ENCODE measurements around the gene UPF2.

UPF2 gene, protein sequence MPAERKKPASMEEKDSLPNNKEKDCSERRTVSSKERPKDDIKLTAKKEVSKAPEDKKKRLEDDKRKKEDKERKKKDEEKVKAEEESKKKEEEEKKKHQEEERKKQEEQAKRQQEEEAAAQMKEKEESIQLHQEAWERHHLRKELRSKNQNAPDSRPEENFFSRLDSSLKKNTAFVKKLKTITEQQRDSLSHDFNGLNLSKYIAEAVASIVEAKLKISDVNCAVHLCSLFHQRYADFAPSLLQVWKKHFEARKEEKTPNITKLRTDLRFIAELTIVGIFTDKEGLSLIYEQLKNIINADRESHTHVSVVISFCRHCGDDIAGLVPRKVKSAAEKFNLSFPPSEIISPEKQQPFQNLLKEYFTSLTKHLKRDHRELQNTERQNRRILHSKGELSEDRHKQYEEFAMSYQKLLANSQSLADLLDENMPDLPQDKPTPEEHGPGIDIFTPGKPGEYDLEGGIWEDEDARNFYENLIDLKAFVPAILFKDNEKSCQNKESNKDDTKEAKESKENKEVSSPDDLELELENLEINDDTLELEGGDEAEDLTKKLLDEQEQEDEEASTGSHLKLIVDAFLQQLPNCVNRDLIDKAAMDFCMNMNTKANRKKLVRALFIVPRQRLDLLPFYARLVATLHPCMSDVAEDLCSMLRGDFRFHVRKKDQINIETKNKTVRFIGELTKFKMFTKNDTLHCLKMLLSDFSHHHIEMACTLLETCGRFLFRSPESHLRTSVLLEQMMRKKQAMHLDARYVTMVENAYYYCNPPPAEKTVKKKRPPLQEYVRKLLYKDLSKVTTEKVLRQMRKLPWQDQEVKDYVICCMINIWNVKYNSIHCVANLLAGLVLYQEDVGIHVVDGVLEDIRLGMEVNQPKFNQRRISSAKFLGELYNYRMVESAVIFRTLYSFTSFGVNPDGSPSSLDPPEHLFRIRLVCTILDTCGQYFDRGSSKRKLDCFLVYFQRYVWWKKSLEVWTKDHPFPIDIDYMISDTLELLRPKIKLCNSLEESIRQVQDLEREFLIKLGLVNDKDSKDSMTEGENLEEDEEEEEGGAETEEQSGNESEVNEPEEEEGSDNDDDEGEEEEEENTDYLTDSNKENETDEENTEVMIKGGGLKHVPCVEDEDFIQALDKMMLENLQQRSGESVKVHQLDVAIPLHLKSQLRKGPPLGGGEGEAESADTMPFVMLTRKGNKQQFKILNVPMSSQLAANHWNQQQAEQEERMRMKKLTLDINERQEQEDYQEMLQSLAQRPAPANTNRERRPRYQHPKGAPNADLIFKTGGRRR

DNA sequence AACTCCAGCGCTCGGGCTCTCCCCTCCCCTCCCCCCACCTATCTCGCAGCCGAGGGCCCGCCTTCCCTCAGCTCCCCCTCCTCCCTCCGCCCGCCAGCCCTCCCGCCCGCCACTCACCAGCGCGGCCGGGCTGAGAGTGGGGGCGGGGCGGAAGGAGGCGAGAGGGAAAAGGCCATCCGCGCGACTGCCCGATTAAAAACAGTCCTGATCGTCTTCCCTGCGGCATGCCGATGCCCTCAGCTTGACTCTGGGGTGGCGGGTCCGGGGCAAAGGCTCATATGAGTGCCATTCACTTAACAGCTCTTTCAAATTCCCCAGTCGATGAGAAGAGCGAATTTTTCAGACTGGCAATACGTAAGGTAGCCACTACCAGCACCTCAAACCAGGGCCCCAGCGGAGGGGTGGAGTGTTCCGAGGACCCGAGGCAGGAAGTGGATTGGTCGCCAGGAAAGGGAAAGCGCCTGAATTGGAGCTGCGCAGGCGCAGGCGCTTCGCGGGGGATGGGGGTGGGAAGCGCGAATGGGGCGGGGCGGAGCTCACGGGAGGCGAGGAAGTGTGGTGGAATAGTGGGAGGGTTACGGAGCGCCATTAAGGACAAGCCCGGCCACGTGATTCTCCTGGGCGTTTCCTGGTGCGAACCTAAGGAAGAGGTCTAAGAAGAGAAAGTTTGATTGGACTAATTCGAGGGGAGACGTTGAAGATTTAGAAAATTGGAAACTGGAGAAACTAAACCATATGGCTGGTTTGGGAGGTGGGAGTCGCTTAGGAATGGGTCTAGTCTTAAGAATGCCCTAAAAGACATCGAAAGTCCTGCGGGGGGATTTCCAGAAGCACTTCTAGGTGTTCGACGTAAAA, at the start of gene UPF2:
TSS of gene UPF2 (minus strand) at position 13 of the 855 bp plus-strand sequence. CDS start 7,386 bp downstream, outside the sequence.
- H3K9ac ChIP-seq (ENCODE audit: low read depth, low read length), result peak within 1 kb of the TSS; percentile 99
- H3K4me1 ChIP-seq (ENCODE audit: insufficient read depth, low read length), result peaks cover 30% of the 10 kb centered on the region
- H3K79me2 ChIP-seq (ENCODE audit: insufficient read depth, low read length), result peaks cover 50% of the 10 kb centered on the region
- peak within 1 kb of the TSS; percentile 77 for H3K4me2 ChIP-seq (ENCODE audit: insufficient read depth, low read length)
- TF ChIP-seq, protein P1, sequence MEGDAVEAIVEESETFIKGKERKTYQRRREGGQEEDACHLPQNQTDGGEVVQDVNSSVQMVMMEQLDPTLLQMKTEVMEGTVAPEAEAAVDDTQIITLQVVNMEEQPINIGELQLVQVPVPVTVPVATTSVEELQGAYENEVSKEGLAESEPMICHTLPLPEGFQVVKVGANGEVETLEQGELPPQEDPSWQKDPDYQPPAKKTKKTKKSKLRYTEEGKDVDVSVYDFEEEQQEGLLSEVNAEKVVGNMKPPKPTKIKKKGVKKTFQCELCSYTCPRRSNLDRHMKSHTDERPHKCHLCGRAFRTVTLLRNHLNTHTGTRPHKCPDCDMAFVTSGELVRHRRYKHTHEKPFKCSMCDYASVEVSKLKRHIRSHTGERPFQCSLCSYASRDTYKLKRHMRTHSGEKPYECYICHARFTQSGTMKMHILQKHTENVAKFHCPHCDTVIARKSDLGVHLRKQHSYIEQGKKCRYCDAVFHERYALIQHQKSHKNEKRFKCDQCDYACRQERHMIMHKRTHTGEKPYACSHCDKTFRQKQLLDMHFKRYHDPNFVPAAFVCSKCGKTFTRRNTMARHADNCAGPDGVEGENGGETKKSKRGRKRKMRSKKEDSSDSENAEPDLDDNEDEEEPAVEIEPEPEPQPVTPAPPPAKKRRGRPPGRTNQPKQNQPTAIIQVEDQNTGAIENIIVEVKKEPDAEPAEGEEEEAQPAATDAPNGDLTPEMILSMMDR (IDR thresholded peaks at IDR 0.05; ENCODE audit: borderline replicate concordance, extremely low read depth, low read length, poor library complexity, severe bottlenecking), result no peak
- TF ChIP-seq EZH2 (IDR thresholded peaks at IDR 0.05; ENCODE audit: borderline replicate concordance, low read depth, low read length, severe bottlenecking), result no peak
- H4K20me1 ChIP-seq (ENCODE audit: insufficient read depth, low read length), result peaks cover 8% of the 10 kb centered on the region; the same call in 1 of the 2 replicates
- H3K27ac ChIP-seq (ENCODE audit: low read length), result peak within 1 kb of the TSS; percentile 100
- no peaks in the 10 kb centered on the region for H3K9me3 ChIP-seq (ENCODE audit: insufficient read depth, low read length, severe bottlenecking)
- no peaks in the 10 kb centered on the region for H3K27me3 ChIP-seq (ENCODE audit: insufficient read depth, low read length, poor library complexity)
- peaks cover 6% of the 10 kb centered on the region; the same call in 1 of the 2 replicates for H3K36me3 ChIP-seq (ENCODE audit: insufficient read depth, low read length)
- ATAC-seq (ENCODE audit: insufficient read depth, low read depth) (peak; percentile 86), DNase-seq (peak; percentile 99)
- peak within 1 kb of the TSS; percentile 97 for H2AFZ ChIP-seq (ENCODE audit: low read depth, low read length)
- H3K4me3 ChIP-seq (ENCODE audit: low read depth in 1 of 2, low read length in 2 of 2), result peak within 1 kb of the TSS; percentile 87 to 93

DNA sequence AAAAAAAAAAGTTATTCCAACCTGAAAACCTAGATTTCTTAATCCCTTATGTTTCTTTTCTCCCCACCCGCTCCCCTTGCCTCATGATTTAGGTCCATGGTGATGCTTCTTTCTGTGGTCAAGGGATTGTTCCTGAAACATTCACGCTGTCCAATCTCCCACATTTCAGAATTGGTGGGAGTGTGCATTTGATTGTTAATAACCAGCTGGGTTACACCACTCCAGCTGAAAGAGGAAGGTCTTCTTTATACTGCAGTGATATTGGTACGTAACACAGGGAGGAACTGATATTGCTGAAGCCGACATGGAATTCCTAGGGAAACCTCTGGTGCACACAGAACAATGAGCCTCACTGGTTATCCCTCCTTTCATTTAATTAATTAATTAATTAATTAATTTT, 48.8 kb upstream of the UPF2 start:
- Histone ChIP-seq H3K4me1 (ENCODE audit: insufficient read depth, low read length) (no peaks in the 10 kb centered on the region), H3K27me3 (ENCODE audit: insufficient read depth, low read length, poor library complexity) (no peaks in the 10 kb centered on the region), H3K4me3 (ENCODE audit: low read depth in 1 of 2, low read length in 2 of 2) (no peak overlapping the region), H3K9me3 (ENCODE audit: insufficient read depth, low read length, severe bottlenecking) (no peaks in the 10 kb centered on the region), H3K9ac (ENCODE audit: low read depth, low read length) (no peak overlapping the region), H2AFZ (ENCODE audit: low read depth, low read length) (no peak overlapping the region), H3K4me2 (ENCODE audit: insufficient read depth, low read length) (no peak overlapping the region), H3K27ac (ENCODE audit: low read length) (no peak overlapping the region), H3K36me3 (ENCODE audit: insufficient read depth, low read length) (peaks cover 73% of the 10 kb centered on the region), H4K20me1 (ENCODE audit: insufficient read depth, low read length) (no peaks in the 10 kb centered on the region), H3K79me2 (ENCODE audit: insufficient read depth, low read length) (no peaks in the 10 kb centered on the region)
- no peak for ATAC-seq (ENCODE audit: insufficient read depth, low read depth)
- no peak for DNase-seq
- TF ChIP-seq, protein P1 (IDR thresholded peaks at IDR 0.05; ENCODE audit: borderline replicate concordance, extremely low read depth, low read length, poor library complexity, severe bottlenecking), result no peak
- TF ChIP-seq EZH2 (IDR thresholded peaks at IDR 0.05; ENCODE audit: borderline replicate concordance, low read depth, low read length, severe bottlenecking), result no peak

DNA sequence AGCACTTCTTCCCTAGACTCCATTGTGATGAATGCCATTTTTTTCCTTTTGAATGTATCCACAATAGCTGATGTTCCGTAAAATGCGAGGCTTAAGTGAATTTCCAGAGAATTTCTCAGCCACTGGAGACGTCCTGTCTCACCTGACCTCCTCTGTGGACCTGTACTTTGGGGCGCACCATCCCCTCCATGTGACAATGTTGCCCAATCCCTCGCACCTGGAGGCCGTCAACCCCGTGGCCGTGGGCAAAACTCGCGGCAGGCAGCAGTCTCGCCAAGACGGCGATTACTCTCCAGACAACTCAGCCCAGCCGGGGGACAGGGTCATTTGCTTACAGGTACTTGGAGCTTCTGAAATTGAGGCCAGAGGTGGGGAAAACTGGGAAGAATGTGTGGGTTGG, 46.3 kb upstream of the UPF2 start:
- H3K27me3 ChIP-seq (ENCODE audit: insufficient read depth, low read length, poor library complexity), result no peaks in the 10 kb centered on the region
- H3K4me3 ChIP-seq (ENCODE audit: low read depth in 1 of 2, low read length in 2 of 2), result no peak overlapping the region
- H3K9me3 ChIP-seq (ENCODE audit: insufficient read depth, low read length, severe bottlenecking), result no peaks in the 10 kb centered on the region
- H3K79me2 ChIP-seq (ENCODE audit: insufficient read depth, low read length), result no peaks in the 10 kb centered on the region
- H2AFZ ChIP-seq (ENCODE audit: low read depth, low read length), result no peak overlapping the region
- no peak overlapping the region for H3K9ac ChIP-seq (ENCODE audit: low read depth, low read length)
- no peak for ATAC-seq (ENCODE audit: insufficient read depth, low read depth)
- peaks cover 68% of the 10 kb centered on the region for H3K36me3 ChIP-seq (ENCODE audit: insufficient read depth, low read length)
- no peak overlapping the region for H3K27ac ChIP-seq (ENCODE audit: low read length)
- TF ChIP-seq, protein P1 (IDR thresholded peaks at IDR 0.05; ENCODE audit: borderline replicate concordance, extremely low read depth, low read length, poor library complexity, severe bottlenecking), result no peak
- TF ChIP-seq EZH2 (IDR thresholded peaks at IDR 0.05; ENCODE audit: borderline replicate concordance, low read depth, low read length, severe bottlenecking), result no peak
- no peak for DNase-seq
- no peaks in the 10 kb centered on the region for H3K4me1 ChIP-seq (ENCODE audit: insufficient read depth, low read length)
- H4K20me1 ChIP-seq (ENCODE audit: insufficient read depth, low read length), result no peaks in the 10 kb centered on the region
- no peak overlapping the region for H3K4me2 ChIP-seq (ENCODE audit: insufficient read depth, low read length)

All from DND-41 (cell line).